ENCODE data around the gene NTN1.

Gene NTN1

DNA sequence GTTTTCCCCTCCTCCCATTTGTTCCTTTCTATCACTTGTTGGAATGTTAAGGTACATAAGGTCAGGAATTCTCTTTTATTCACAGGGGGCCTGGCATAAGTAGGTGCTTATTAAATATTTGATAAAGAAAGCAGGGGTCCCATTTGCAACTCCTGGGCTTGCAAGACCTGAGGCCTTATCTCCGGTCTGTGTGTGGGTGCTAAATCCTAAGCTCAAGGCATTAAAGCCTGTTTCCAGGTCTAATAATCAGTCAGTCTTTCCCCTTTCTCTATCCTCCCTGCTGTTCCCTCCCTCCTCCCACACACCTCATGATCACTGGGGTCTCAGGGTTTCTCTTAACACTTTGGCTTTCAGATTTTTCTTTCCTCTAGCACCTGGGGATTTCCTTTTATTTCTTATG lies 17.1 kb downstream of the NTN1 start:
- no peak for DNase-seq

DNA sequence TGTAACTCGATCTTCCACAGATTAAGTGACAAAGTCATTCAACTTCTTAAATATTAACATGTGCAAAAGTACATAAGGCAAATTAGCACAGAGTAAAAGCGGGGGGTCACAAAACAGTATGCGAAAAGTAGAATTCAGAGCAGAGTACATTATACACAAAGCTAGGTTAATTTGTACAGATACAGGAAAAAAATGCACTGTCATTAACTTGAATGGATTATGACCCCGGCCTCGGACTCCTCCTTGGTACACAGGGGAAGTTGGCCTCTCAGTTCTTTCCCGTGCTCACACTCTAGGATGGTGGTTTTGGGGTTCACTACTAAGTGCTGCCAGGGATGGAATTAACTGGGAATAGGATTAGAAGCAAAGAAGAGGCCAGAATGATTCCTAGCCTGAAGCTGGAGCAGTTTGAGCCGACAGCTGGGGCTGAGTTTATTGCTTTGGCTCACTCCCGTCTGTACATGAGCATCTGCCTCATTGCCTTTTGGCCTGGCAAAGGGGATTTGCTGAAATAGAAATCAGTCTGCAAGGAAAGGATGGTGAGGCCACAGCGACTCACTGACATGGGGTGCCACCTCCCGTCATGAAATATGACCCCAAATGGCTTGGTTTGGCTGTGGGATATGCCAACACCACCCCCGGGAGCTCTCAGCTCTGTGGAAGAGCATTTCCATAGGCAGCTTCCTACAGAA lies 23.6 kb downstream of the NTN1 start:
- no peak for DNase-seq

DNA sequence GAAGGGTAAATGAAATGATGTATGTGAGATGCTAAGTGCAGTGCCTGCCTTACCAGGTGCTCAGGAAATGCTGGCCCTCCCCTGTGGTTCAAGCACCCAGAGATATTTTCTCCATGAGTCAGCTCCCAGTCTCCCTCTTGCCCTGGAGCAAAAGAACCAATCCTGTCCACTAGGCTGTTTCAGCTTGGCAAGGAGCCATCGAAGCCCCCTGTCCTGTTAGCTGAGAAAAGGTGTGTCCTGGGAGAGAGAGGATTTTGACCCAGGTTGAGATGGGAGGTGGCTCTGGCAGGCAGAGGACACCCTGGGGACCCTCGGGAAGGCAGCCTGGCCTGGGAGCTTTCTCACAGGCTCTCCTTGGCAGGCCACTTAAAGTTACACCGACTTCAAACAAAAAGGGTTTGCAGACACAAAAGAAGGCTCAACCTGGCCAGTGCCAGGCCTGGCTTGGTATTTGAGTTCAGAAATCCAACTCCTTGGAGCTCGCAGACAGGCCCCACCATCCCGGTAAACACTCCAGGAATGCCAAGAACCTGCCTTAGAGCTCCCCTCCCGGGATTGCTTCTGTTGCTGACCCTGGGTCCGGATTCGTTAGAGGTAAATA lies 29.6 kb downstream of the NTN1 start:
- DNase-seq: no peak

DNA sequence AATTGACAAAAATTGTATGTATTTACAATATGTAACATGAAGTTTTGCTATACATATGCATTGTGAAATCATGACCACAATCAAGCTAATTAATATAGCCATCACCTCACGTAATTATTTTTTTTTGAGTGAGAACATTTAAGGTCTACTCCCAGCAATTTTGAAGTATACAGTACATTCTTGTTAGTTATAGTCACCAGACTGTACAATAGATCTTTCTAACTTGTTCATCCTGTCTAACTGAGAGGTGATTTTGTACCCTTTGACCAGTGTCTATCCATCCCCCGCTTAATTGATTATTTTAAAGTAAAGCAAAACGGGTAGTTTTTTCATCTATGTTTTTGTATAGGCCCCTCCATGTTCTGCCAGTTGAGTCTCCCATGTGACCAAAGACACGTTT lies 30.3 kb downstream of the NTN1 start:
- DNase-seq: no peak

GRCh38 chr17:9052921-9053320 lies 31.6 kb downstream of the NTN1 start:
- no peak for DNase-seq

DNA sequence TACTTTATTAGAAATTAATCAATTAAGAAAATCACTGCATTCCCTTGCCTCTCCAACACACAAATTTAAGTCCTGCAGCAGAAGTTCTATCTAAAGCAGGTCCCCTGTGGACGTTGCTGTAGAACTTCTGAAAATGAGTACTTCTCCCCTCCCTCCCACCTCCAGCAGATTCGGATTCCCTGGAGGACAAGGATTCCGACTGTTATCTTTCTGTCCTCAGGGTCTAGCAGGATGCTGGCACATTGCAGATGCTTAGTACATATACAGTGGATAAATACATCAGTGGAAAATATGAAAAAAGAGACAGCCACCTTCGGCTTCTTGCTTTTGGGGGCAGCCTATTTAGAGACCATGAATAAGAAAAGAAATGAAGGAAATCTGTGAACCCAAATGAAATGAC lies 32.1 kb downstream of the NTN1 start:
- no peak for DNase-seq

DNA sequence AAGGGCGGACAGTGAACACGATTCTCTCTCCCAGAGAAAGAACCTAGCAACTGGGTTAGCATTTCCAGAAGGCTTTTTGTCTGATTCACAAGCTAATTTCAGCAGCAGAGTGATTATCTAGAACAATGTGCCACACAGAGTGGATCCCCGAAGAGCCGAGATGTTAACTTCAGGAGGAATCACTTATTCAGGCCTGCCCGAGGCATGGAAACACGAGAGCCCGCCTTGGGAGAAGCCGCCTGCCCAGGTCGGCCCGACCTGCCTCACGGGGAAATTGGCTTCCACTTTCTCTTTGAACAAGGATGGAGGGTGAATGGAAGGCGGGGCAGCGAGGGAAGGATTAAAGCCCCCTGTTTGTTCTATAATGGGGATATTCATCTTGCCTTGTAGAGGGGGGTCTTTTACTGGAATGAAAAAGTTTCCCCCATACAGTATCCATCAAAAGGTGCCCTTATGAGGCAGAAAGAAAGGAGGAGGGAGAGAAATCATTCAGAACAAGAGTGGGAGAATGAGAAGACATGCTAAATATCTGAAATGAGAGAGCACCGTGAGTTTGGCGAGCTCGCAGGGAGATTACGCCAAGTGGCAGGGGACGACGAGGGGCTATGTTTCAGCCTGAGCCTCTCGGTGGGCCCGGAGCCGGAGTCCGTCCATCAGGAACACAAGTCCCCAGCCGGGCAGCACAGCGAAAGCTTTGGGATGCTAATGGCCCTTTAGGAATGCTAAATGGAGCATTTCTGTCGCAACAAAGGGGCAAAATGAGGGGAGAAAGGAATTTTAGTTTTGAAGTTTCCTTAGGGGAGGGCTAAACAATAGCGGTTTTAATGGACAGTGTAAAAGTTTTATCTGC lies 33.0 kb downstream of the NTN1 start:
- DNase-seq: no peak

DNA sequence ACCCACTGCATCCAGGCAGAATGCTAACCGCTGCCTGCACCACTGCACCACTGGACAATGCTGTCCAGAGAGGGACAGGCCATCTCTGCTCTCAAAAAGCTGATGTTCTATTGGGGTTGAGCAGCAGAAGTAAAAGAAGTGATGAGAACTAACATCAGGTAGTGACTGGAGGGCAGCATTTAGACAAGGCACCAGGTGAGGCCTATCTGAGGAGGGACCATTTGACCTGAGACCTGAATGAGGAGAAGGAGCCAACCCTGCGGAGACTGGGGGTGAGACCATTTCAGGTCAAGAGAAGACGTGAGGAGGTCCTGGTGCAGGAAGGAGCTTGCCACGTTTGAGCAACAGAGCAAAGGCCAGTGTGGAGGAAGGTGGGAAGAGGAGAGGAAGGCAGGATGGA lies 34.0 kb downstream of the NTN1 start:
- no peak for DNase-seq

DNA sequence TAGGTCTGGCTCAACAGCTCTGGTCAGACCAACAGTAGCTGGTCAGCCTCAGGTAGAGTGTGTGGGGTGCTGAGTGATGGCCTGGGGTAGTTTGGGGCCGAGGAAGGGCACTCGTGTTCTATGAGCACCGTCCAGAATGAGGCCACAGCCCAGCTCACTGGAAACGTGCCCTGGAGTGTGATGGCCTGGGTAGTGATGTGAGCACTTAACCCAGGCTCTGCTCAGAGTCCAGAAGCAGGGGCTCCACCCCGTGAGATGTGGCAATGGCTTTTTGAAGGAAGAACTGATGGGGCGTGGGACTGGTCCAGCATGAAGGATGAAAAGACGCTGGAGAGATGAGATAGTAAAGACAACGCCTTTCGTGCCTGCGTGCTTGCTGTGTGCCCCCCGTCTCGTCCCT lies 35.3 kb downstream of the NTN1 start:
- no peak for DNase-seq

GRCh38 chr17:9057310-9057709 lies 36.0 kb downstream of the NTN1 start:
- DNase-seq: no peak

GRCh38 chr17:9062399-9062902 lies 41.1 kb downstream of the NTN1 start:
- no peak for DNase-seq

GRCh38 chr17:9064311-9064834 lies 43.1 kb downstream of the NTN1 start:
- no peak for DNase-seq

- DNase-seq: no peak
These were observed 49.7 kb downstream of the NTN1 start for GRCh38 chr17:9071016-9071415.

GRCh38 chr17:9071811-9072498 lies 50.6 kb downstream of the NTN1 start:
- DNase-seq: no peak

DNA sequence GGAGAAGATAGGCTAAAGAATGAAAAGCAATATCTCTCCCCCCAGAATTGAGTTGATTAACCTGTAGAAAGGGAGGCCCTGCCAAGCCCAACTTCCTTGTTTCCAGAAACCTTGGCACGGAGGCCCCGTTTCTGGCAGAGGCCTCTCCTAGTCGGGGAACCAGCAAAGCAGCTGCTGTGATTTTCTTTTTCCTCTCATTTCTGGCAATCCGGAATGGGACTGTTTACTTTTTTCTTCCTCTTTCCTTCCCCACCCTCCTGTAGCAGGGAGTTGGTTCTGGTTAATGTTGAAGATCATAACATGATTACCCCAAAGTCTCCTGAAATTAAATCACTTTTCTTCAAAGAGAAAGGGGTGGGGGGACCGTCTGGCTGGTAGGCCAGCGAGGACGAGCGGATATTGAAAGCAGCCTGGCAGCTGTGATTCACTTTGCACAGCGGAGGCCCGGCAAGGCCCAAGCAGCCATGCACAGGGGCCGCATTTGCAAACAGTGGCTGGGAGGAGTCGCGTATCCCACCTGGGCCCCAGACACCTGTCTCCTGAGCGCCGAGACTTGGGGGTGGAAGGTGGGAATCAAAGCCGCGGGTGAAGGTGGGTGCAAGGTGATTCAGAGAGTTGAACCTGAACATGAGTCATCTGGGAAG lies 51.5 kb downstream of the NTN1 start:
- no peak for DNase-seq

GRCh38 chr17:9074131-9074530 lies 52.8 kb downstream of the NTN1 start:
- DNase-seq: no peak

GRCh38 chr17:9079461-9080103 lies 58.3 kb downstream of the NTN1 start:
- DNase-seq: no peak

GRCh38 chr17:9080296-9080914 lies 59.1 kb downstream of the NTN1 start:
- DNase-seq: no peak

DNA sequence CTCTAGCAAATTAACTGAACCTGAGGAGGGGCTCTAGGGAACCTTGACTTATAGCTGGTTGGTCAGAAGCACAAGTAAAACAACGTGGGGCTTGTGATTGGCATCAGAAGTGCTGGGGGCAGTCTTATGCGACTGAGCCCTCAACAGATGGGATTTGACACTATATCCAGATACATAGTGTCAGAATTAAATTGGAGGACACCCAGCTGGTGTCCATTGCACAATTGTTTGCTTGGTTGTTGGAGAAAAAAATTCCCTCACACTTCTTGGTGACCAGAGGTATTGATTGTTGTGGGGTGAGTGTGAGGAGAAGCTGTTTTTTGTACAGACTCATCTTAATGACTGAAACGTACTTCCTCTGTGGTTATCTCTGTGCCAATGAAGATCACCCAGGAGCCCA lies 59.7 kb downstream of the NTN1 start:
- DNase-seq: no peak

GRCh38 chr17:9086577-9086976 lies 65.3 kb downstream of the NTN1 start:
- no peak for DNase-seq

- no peak for DNase-seq
These were observed 66.6 kb downstream of the NTN1 start for GRCh38 chr17:9087921-9088320.

Data from activated CD4-positive, CD25-positive, alpha-beta regulatory T cell treated with anti-CD3 and anti-CD28 coated beads, Interleukin-2, amount 50 U/mL, for 72 hours (primary cell).